ENCODE measurements around the gene PTPRD.

The PTPRD gene

DNA sequence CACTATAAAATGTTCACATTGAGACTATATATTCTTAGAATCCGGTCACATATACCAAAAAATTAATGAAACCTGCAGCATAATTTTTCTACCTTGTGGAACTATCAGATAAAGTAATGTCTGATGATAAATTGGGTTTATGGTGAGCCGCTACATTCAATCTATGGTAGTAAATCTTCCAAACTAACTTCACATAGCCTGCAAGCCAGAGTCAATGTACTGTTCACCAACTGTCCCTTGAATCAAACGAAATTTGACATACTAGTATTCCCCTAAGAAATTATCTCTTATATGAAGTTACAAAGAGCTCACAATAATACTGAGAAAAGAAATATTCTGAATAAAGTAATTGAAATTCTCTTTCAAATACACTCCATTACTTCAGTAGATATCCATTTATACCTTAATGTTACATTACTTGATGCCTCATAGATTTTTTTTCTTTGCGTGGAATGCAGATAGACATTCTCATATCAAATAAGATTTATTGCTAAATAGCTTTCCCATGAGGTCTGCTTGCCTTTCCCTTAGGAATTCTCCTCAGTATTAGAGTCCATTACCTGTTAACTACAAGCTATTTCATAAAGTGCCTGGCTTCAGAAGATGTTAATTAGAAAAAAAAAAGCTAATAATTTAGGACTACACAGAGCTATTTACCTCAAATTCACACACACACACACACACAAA is 169.5 kb downstream of the PTPRD start:
- TF ChIP-seq, protein P1, sequence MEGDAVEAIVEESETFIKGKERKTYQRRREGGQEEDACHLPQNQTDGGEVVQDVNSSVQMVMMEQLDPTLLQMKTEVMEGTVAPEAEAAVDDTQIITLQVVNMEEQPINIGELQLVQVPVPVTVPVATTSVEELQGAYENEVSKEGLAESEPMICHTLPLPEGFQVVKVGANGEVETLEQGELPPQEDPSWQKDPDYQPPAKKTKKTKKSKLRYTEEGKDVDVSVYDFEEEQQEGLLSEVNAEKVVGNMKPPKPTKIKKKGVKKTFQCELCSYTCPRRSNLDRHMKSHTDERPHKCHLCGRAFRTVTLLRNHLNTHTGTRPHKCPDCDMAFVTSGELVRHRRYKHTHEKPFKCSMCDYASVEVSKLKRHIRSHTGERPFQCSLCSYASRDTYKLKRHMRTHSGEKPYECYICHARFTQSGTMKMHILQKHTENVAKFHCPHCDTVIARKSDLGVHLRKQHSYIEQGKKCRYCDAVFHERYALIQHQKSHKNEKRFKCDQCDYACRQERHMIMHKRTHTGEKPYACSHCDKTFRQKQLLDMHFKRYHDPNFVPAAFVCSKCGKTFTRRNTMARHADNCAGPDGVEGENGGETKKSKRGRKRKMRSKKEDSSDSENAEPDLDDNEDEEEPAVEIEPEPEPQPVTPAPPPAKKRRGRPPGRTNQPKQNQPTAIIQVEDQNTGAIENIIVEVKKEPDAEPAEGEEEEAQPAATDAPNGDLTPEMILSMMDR (IDR thresholded peaks at IDR 0.05; ENCODE audit: insufficient read depth, low read depth, low read length, missing control alignments), result no peak
- no peak for DNase-seq (ENCODE audit: low read depth)
- no peak overlapping the region for H3K4me3 ChIP-seq (ENCODE audit: low read depth, low read length)

DNA sequence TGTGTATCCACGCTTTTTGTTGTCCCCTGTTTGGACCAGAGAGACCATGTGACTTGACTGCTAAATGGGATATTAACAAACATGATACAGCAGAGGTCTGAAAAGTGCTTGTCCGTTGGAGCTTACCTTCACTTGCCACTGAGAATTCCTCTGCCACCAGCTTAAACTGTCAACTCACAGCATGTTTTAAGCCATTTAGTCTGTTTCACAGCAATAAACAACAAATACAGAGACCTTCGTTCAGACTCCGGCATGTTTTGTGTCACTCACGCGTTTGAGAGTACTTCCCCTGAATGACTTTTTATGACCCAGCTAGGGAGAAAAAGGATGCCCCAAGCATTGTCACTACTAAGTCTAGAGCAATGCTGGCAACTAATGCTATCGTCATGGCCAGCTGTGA is 173.8 kb downstream of the PTPRD start:
- H3K4me3 ChIP-seq (ENCODE audit: low read depth, low read length), result no peak overlapping the region
- TF ChIP-seq, protein P1 (IDR thresholded peaks at IDR 0.05; ENCODE audit: insufficient read depth, low read depth, low read length, missing control alignments), result no peak
- DNase-seq (ENCODE audit: low read depth), result no peak

DNA sequence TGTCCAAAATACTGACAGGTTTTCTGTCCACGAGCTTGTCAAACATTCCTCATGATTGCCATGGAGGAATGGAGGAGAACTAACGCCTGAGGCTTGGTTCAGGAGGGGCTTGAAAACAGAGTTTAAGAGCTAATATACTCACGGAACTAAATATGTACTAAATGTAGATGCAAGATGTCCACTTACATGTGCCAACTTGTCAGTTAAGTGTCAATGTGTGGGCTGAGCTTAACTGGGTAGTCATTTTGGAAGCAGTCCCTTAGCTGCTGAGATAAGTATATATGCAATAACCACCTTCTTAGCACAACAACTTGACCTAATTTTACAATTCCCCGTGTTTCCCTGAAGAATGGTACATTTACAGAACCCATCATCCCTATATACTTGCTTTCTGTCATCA is 176.0 kb downstream of the PTPRD start:
- no peak for DNase-seq (ENCODE audit: low read depth)
- H3K4me3 ChIP-seq (ENCODE audit: low read depth, low read length), result no peak overlapping the region
- TF ChIP-seq, protein P1 (IDR thresholded peaks at IDR 0.05; ENCODE audit: insufficient read depth, low read depth, low read length, missing control alignments), result no peak

DNA sequence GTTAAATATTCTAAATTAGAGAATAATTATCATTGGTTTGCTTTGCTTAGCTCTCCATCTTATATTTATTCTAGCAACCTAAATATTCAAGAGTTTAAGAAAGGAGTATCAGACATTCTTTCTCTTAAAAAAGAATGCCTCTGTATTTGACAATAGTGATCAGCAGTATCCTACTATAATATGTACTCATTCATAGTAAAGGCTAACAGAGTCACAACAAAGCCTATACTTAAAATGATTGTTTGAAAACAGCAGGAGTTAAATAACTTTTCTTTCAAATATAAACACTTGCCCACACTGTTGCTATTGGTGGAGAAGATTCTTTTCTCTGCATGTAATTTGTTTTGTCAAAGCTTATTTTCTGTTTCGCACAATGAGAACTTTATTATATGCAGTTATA is 178.4 kb downstream of the PTPRD start:
- TF ChIP-seq, protein P1 (IDR thresholded peaks at IDR 0.05; ENCODE audit: insufficient read depth, low read depth, low read length, missing control alignments), result no peak
- no peak overlapping the region for H3K4me3 ChIP-seq (ENCODE audit: low read depth, low read length)
- DNase-seq (ENCODE audit: low read depth), result no peak

DNA sequence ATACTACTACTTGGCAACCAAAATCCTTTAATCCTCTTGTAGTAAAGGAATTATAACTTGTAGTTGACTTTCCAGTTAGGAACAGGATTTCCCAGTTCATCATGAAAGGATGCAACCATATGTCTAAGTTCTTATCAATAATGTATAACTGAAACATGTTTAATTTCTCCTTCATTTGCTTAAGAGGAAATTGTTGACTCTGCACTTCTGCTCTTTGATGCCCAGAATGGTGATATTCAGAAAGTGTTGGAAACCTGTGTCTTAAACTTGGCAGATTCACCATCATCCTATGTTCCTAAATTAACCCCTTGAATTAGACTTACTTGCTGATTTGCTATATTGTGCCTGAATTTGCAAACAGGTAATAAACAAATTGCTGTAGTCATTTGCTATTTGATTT is 201.5 kb downstream of the PTPRD start:
- no peak overlapping the region for H3K4me3 ChIP-seq (ENCODE audit: low read depth, low read length)
- no peak for DNase-seq (ENCODE audit: low read depth)
- TF ChIP-seq, protein P1 (IDR thresholded peaks at IDR 0.05; ENCODE audit: insufficient read depth, low read depth, low read length, missing control alignments), result no peak

DNA sequence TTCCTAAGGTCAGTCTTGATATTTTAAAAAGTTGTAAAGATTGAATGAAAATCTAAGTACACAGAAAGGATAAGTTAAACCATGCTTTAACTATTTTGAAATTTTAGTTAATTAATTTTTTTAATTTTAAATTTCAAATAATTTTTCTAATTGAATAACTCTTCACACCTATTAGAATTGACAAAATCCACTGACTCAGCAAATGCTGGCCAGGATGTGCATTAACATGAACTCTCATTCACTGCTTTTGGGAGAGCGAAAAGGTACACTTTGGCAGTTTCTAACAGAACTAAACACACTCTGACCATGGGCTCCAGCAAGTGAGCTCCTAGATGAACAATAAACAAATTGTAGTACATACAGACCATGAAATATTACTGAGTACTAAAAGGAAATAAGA is 209.5 kb downstream of the PTPRD start:
- TF ChIP-seq, protein P1 (IDR thresholded peaks at IDR 0.05; ENCODE audit: insufficient read depth, low read depth, low read length, missing control alignments), result no peak
- no peak overlapping the region for H3K4me3 ChIP-seq (ENCODE audit: low read depth, low read length)
- DNase-seq (ENCODE audit: low read depth), result no peak

DNA sequence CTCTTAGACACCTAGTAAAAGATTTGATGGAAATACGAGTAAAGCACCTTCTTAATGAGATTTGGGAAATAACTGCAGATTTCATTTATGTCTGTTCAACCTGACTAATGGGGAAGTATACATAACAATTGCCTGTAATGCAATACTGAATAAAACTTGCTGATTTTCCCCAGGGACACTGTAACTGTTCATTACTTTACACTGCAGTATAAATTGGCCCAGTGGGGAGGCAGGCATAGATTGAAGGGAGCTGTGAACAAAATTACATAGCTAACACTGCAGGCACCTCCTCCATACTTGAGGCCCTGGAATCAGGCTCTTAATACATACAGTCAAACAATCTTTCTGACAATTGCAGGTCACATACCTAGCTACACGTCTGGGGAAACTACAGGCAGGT is 216.2 kb downstream of the PTPRD start:
- no peak for DNase-seq (ENCODE audit: low read depth)
- TF ChIP-seq, protein P1 (IDR thresholded peaks at IDR 0.05; ENCODE audit: insufficient read depth, low read depth, low read length, missing control alignments), result no peak
- no peak overlapping the region for H3K4me3 ChIP-seq (ENCODE audit: low read depth, low read length)
